ENCODE data around the gene TACC2.

TACC2 gene

GRCh38 chr10:122245897-122246296 is 256.9 kb downstream of the TACC2 start:
- ChIA-PET POLR2A (no interaction called here), CTCF (interaction anchor here (1.0 to 3.0 kb wide), 4 partner anchors 12 to 22 kb away, joined by 3 to 11 read pairs (median 3); no protein-coding TSS in a partner anchor)
- no peak for TF ChIP-seq CTCF (IDR thresholded peaks at IDR 0.05; ENCODE audit: insufficient read depth, low read length, missing control alignments)
- no peak for DNase-seq (ENCODE audit: low read depth, low spot score)
- no peak overlapping the region for H3K4me3 ChIP-seq (ENCODE audit: low read depth, low read length)

- CTCF ChIA-PET = interaction anchor here (1.0 to 3.0 kb wide), 6 partner anchors 12 to 105 kb away, joined by 3 to 11 read pairs (median 3); no protein-coding TSS in a partner anchor
- no peak for TF ChIP-seq CTCF (IDR thresholded peaks at IDR 0.05; ENCODE audit: insufficient read depth, low read length, missing control alignments)
- POLR2A ChIA-PET = no interaction called here
- no peak for DNase-seq (ENCODE audit: low read depth, low spot score)
- H3K4me3 ChIP-seq (ENCODE audit: low read depth, low read length) = no peak overlapping the region
These were observed 258.0 kb downstream of the TACC2 start for GRCh38 chr10:122246830-122247520.

- DNase-seq (ENCODE audit: low read depth, low spot score) = no peak
- H3K4me3 ChIP-seq (ENCODE audit: low read depth, low read length) = no peak overlapping the region
- ChIA-PET POLR2A (no interaction called here), CTCF (interaction anchor here (1.0 kb wide), 1 partner anchor 19 kb away, joined by 3 read pairs; no protein-coding TSS in a partner anchor)
- TF ChIP-seq CTCF (IDR thresholded peaks at IDR 0.05; ENCODE audit: insufficient read depth, low read length, missing control alignments) = no peak
These were observed 259.7 kb downstream of the TACC2 start for GRCh38 chr10:122248356-122249302.

GRCh38 chr10:122249303-122249850 is 260.4 kb downstream of the TACC2 start:
- ChIA-PET CTCF (no interaction called here), POLR2A (no interaction called here)
- H3K4me3 ChIP-seq (ENCODE audit: low read depth, low read length) = no peak overlapping the region
- no peak for TF ChIP-seq CTCF (IDR thresholded peaks at IDR 0.05; ENCODE audit: insufficient read depth, low read length, missing control alignments)
- DNase-seq (ENCODE audit: low read depth, low spot score) = no peak

GRCh38 chr10:122249991-122250750 is 261.2 kb downstream of the TACC2 start:
- POLR2A ChIA-PET = no interaction called here
- no peak overlapping the region for H3K4me3 ChIP-seq (ENCODE audit: low read depth, low read length)
- TF ChIP-seq CTCF (IDR thresholded peaks at IDR 0.05; ENCODE audit: insufficient read depth, low read length, missing control alignments) = no peak
- no peak for DNase-seq (ENCODE audit: low read depth, low spot score)
- CTCF ChIA-PET = no interaction called here
